Upper lobe of left lung (tissue), 6 donors: ENCODE measurements around the gene OR2L8. TPM values are rescaled to one million over a fixed set of nuclear protein-coding genes. Genes with fewer than 3 reads are reported as not detected.

Source experiments
- ATAC-seq, 2 donors: fragments of 200-7000 bp; cut with Tn5 transposase; one replicate each; pipeline ENCODE4 v1.9.1; 2022; ENCODE audit warnings: mild to moderate bottlenecking in 2 of 2, moderate library complexity in 2 of 2; ENCODE audit not compliant: low FRiP score in 2 of 2
- DNase-seq, 2 donors: peaks; one replicate each; pipeline ENCODE4 v3.0.0-alpha.2; 2019 to 2020
- H3K27ac ChIP-seq, 4 donors: fragments of 200-600 bp; sonication (generic); one replicate each; pipeline ENCODE4 v1.5.1; 2016 to 2019
- H3K27me3 ChIP-seq, 4 donors: fragments of 200-600 bp; sonication (generic); one replicate each; pipeline ENCODE4 v1.5.1; 2017 to 2019
- H3K36me3 ChIP-seq, 4 donors: fragments of 200-600 bp; sonication (generic); one replicate each; pipeline ENCODE4 v1.5.1; 2016 to 2019
- H3K4me1 ChIP-seq, 4 donors: fragments of 200-600 bp; sonication (generic); one replicate each; pipeline ENCODE4 v1.5.1; 2018 to 2019
- H3K4me3 ChIP-seq, 4 donors: fragments of 200-600 bp; sonication (generic); one replicate each; pipeline ENCODE4 v1.5.1; 2017 to 2019; ENCODE audit warnings: mild to moderate bottlenecking in 2 of 4, moderate library complexity in 1 of 4
- H3K9me3 ChIP-seq, 4 donors: fragments of 200-600 bp; sonication (generic); one replicate each; pipeline ENCODE4 v1.5.1; 2018 to 2019
- EP300 ChIP-seq, 4 donors: sonication (generic); formaldehyde crosslinking; IDR thresholded peaks; one replicate each; pipeline ENCODE4 v1.5.1; 2017; ENCODE audit warnings: antibody characterized with exemption in 4 of 4, control low read depth in 2 of 4
- POLR2A ChIP-seq, 4 donors: fragments of 450-650 bp; IDR thresholded peaks; one replicate each; pipeline ENCODE4 v1.5.1; 2016 to 2017; ENCODE audit warnings: antibody characterized with exemption in 4 of 4, mild to moderate bottlenecking in 2 of 4
- POLR2AphosphoS5 ChIP-seq, 2 donors: sonication (generic); formaldehyde crosslinking; IDR thresholded peaks; one replicate each; pipeline ENCODE4 v1.5.1; 2017; ENCODE audit warnings: antibody characterized with exemption in 2 of 2
- WGBS, 2 donors: methylation state at CpG; one replicate each; pipeline ENCODE4 v1.1.5; 2017 to 2018; 5-methylcytosine and 5-hydroxymethylcytosine counted together
- total RNA-seq, 6 donors: library from RNA; depleted of rRNA in 4 of 6; stranded (reverse); fragments of >200 nt in 4 of 6; gene quantifications; one replicate each; pipeline versions ENCODE4 v1.1.0 to v1.2.1, GENCODE V29; 2016 to 2021
- TF ChIP-seq, protein P1 (sequence below), 6 experiments: fragments of 450-650 bp in 4 of 6; fragments of 200-600 bp in 2 of 6; sonication (generic) in 2 of 6; IDR thresholded peaks; one replicate each; pipeline ENCODE4 v1.5.1; 2016 to 2019; ENCODE audit warnings: antibody characterized with exemption in 6 of 6
- donor health status: DM: no; HTN: no; CAD: no; lungs with moderate emphysema.
- donor health status: DM: no; HTN: yes; CAD: no; lungs with severe emphysema.

Gene OR2L8
- total RNA-seq, 6 donors from 2014 or later: not detected

DNA sequence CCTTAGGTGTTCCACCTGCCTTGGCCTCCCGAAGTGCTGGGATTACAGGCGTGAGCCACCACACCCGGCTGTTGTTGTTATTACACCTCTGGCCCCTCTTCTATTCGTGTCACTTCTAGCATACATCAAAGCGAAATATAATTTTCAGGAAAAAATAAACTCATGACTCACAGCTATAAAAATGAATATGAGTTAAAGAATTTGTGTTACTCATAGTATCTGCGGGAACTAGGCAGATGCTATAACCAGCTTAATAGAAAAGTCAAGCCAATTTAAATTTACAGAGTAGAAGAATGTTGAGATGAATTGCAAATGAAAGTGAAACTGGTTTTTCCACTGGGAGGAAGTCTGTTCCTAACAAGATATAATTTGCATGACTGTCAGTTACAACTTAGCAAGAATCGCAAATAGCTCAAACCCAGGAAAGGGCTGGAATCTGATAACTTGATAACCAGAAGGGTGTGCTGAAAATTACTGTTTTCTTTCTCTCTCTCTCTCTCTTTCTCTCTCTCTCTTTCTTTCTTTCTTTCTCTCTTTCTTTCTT lies 42.1 kb upstream of the OR2L8 start:
- H3K4me3 ChIP-seq: peak overlapping the region in 3 of 4 donors; percentile 19 to 36 (median 34)
- DNase-seq: no peak

DNA sequence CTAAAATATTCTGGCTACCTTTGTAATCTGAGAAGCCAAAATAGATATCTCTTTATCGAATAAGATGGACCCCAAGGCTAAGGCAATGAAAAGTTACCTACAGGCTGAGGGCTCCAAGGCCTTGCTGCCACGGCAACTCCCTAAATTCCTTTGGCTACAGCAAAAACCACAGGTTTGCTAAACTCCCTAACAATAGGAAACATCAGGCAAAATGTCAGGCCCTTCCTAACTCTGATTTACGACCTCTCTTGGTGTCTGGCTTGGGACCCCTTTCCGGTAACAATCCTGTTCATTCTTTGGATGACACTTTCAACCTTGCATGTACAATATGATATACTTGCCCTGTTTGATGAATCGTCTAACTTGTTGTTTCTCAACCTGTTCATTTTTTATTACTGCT lies 39.9 kb upstream of the OR2L8 start:
- 62 to 70% methylated on average over 5 of the region's 5 CpGs for WGBS, 2 donors
- TF ChIP-seq, protein P1, sequence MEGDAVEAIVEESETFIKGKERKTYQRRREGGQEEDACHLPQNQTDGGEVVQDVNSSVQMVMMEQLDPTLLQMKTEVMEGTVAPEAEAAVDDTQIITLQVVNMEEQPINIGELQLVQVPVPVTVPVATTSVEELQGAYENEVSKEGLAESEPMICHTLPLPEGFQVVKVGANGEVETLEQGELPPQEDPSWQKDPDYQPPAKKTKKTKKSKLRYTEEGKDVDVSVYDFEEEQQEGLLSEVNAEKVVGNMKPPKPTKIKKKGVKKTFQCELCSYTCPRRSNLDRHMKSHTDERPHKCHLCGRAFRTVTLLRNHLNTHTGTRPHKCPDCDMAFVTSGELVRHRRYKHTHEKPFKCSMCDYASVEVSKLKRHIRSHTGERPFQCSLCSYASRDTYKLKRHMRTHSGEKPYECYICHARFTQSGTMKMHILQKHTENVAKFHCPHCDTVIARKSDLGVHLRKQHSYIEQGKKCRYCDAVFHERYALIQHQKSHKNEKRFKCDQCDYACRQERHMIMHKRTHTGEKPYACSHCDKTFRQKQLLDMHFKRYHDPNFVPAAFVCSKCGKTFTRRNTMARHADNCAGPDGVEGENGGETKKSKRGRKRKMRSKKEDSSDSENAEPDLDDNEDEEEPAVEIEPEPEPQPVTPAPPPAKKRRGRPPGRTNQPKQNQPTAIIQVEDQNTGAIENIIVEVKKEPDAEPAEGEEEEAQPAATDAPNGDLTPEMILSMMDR (IDR thresholded peaks at IDR 0.05): no peak
- TF ChIP-seq POLR2AphosphoS5 (IDR thresholded peaks at IDR 0.05) (no peak), POLR2A (IDR thresholded peaks at IDR 0.05) (no peak), EP300 (IDR thresholded peaks at IDR 0.05) (no peak)
- no peaks in the 10 kb centered on the region for H3K27me3 ChIP-seq

More for the DNA sequence above, 42.1 kb upstream of the OR2L8 start:
- 32 to 45% methylated on average over 7 of the region's 7 CpGs for WGBS, 2 donors
- no peaks in the 10 kb centered on the region for H3K36me3 ChIP-seq
- TF ChIP-seq POLR2AphosphoS5 (IDR thresholded peaks at IDR 0.05): no peak
- no peak for TF ChIP-seq POLR2A (IDR thresholded peaks at IDR 0.05)
- TF ChIP-seq, protein P1 (IDR thresholded peaks at IDR 0.05): no peak
- TF ChIP-seq EP300 (IDR thresholded peaks at IDR 0.05): no peak
- no peaks in the 10 kb centered on the region for H3K27me3 ChIP-seq
- H3K27ac ChIP-seq: peak overlapping the region in 1 of 4 donors; percentile 48
- H3K9me3 ChIP-seq: no peaks in the 10 kb centered on the region
- H3K4me1 ChIP-seq: peaks cover 0 to 6% (median 0%) of the 10 kb centered on the region in 4 donors
- ATAC-seq: peak in 1 of 2 donors; percentile 67

DNA sequence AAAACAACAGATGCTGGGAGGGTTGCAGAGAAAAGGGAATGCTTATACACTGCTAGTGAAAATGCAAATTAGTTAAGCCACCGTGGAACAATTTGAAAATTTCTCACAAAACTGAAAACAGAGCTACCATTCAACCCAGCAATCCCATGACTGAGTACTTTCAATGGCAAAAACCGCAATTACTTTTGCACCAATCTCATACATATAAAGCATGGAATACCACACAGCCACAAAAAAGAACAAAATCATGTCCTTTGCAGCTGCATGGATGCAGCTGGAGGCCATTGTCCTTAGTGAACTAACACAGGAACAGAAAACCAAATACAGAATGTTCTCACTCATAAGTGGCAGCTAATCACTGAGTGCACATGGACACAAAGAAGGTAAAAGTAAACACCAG lies 34.9 kb upstream of the OR2L8 start:
- Histone ChIP-seq H3K27me3 (no peaks in the 10 kb centered on the region), H3K4me3 (no peak overlapping the region), H3K36me3 (no peaks in the 10 kb centered on the region), H3K9me3 (no peaks in the 10 kb centered on the region), H3K27ac (no peak overlapping the region), H3K4me1 (no peaks in the 10 kb centered on the region)
- WGBS, 2 donors: 70 to 80% methylated on average over 2 of the region's 2 CpGs
- ATAC-seq (no peak), DNase-seq (no peak)
- TF ChIP-seq, protein P1 (IDR thresholded peaks at IDR 0.05): no peak
- TF ChIP-seq POLR2A (IDR thresholded peaks at IDR 0.05): no peak

More for the DNA sequence above, 39.9 kb upstream of the OR2L8 start:
- Histone ChIP-seq H3K9me3 (no peaks in the 10 kb centered on the region), H3K4me3 (no peak overlapping the region), H3K36me3 (no peaks in the 10 kb centered on the region), H3K4me1 (peaks cover 0 to 6% (median 0%) of the 10 kb centered on the region in 4 donors), H3K27ac (no peak overlapping the region)
- no peak for ATAC-seq
- no peak for DNase-seq

DNA sequence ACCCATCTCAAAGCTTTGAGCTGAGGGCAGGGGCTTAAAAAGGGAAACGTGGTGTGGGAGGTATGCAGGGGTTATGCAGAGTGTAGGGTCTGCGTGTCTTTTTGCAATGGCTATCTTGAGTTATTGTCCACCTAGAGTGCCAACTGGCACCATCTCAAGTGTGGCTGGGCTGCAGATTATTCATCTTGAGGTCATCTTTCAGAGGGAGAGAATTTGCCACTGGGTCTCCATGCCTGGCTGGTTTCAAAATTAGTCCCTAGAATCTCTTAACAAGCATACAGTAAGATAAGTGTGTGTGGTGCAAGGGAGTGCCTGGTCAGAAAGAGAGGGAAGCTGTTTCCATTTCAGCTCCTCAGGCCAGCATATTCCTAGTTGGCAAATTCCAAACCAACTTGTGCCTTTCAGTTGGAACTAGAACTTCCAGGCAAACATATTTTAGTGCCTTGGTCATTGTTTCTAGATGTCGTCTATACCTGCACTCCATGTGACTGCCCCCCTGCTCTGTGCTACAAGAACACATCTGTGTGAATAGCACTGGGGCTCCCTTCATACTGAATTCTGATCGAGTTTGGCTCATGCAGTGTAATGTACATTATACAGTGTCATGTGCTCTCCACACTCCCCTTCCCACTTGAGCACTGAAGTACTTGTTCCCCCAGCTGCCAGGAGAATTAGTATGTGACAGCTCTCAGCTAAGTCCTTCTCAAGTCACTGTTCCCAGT lies 33.6 kb upstream of the OR2L8 start:
- H3K4me3 ChIP-seq: no peak overlapping the region
- ATAC-seq (peak in 1 of 2 donors; percentile 68), DNase-seq (no peak)
- 35 to 60% methylated on average over 4 of the region's 4 CpGs for WGBS, 2 donors
- H3K9me3 ChIP-seq: no peaks in the 10 kb centered on the region
- H3K27me3 ChIP-seq: no peaks in the 10 kb centered on the region
- H3K27ac ChIP-seq: no peak overlapping the region
- H3K36me3 ChIP-seq: no peaks in the 10 kb centered on the region
- TF ChIP-seq POLR2A (IDR thresholded peaks at IDR 0.05): no peak
- TF ChIP-seq POLR2AphosphoS5 (IDR thresholded peaks at IDR 0.05): no peak
- TF ChIP-seq, protein P1 (IDR thresholded peaks at IDR 0.05): no peak
- no peak for TF ChIP-seq EP300 (IDR thresholded peaks at IDR 0.05)
- H3K4me1 ChIP-seq: no peaks in the 10 kb centered on the region
